Measurements from ENCODE around the gene SP6. TPM values are rescaled to one million over a fixed set of nuclear protein-coding genes. Genes with fewer than 3 reads are reported as not detected.

The SP6 gene
- total RNA-seq, 1 donor from 2014 or later = 4.7 TPM

GRCh38 chr17:47815106-47815918 is 35.7 kb downstream of the SP6 start:
- ATAC-seq (no peak), DNase-seq (no peak)
- Histone ChIP-seq H3K27me3 (ENCODE audit: low read depth) (no peaks in the 10 kb centered on the region), H3K4me1 (peaks cover 11% of the 10 kb centered on the region), H3K9me3 (no peaks in the 10 kb centered on the region), H3K27ac (no peak overlapping the region), H3K4me3 (no peak overlapping the region), H3K36me3 (peaks cover 86% of the 10 kb centered on the region)
- intact Hi-C loops (cut with DNase I) = no loop called here
- TF ChIP-seq CTCF (IDR thresholded peaks at IDR 0.05) = no peak

GRCh38 chr17:47813512-47814031 is 37.4 kb downstream of the SP6 start:
- Histone ChIP-seq H3K36me3 (peaks cover 93% of the 10 kb centered on the region), H3K27ac (no peak overlapping the region)
- no peak for TF ChIP-seq CTCF (IDR thresholded peaks at IDR 0.05)

DNA sequence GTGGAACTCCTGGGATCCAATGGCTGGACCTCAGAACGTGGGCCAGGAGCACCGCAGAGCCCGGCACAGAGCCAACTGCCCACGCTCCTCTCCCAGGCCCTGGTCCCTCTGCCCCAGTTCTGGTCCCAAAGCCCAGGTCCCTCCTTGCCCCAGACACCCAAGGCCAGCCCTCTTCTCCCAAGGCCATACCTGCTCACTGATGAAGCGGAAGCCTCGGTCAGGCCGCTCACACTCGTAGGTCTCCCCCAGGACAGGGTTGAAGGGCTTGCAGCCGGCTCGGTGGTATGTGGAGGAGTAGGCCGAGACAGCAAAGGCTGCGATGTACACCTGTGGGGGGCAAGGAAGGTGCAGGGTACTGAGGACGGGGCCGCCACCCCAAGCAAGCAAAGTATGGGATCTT is 37.9 kb downstream of the SP6 start:
- Histone ChIP-seq H3K27me3 (ENCODE audit: low read depth) (no peaks in the 10 kb centered on the region), H3K4me1 (peaks cover 16% of the 10 kb centered on the region), H3K36me3 (peaks cover 93% of the 10 kb centered on the region), H3K9me3 (no peaks in the 10 kb centered on the region), H3K4me3 (no peak overlapping the region), H3K27ac (no peak overlapping the region)
- no peak for DNase-seq
- ATAC-seq = no peak
- intact Hi-C loops (cut with DNase I) = no loop called here
- no peak for TF ChIP-seq CTCF (IDR thresholded peaks at IDR 0.05)

More at GRCh38 chr17:47813512-47814031, 37.4 kb downstream of the SP6 start:
- Histone ChIP-seq H3K4me3 (no peak overlapping the region), H3K4me1 (peaks cover 16% of the 10 kb centered on the region), H3K27me3 (ENCODE audit: low read depth) (no peaks in the 10 kb centered on the region), H3K9me3 (no peaks in the 10 kb centered on the region)
- ATAC-seq = no peak
- no peak for DNase-seq
- intact Hi-C loops (cut with DNase I) = no loop called here

DNA sequence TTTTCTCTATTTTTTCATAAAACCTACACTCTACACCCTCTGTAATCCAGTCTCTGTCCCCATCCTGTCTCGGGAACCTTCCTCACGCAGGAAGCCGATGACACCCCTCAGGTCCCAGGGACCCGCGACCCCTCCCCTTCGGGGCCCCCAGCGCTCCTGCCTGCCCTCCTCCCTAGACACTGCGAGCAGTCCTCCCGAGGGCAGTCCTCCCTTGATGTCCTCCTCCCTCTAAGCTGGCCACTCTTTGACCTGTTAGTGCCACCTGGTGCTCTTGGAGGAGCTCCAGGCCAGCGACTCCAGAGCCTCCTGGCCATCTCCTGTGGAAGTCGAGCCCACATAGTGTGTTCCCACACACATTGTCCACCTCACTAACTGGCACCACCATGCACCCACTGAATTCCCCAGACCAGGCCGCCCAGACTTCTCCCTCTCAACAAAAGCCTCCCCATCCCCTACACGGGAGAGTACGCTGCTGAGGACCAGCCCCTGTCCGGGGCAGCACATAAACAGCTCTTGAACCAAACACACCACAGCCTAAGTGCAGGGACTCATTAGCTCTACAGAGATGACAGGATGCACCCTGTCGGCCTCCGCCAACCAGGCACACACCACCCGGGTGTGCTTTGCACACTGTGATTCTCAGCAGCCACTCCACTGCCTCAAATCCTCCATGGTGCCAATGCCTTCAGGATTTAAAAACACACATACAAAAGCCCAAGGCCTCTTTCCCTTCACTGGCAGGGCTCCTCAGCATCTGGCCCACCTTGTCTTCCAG is 38.6 kb downstream of the SP6 start:
- Histone ChIP-seq H3K36me3 (peaks cover 93% of the 10 kb centered on the region), H3K4me1 (peaks cover 16% of the 10 kb centered on the region), H3K4me3 (no peak overlapping the region), H3K27ac (no peak overlapping the region), H3K27me3 (ENCODE audit: low read depth) (no peaks in the 10 kb centered on the region), H3K9me3 (no peaks in the 10 kb centered on the region)
- ATAC-seq (no peak), DNase-seq (no peak)
- TF ChIP-seq CTCF (IDR thresholded peaks at IDR 0.05) = no peak
- intact Hi-C loops (cut with DNase I) = no loop called here

- no peak for DNase-seq
- H3K4me3 ChIP-seq = no peak overlapping the region
These were observed 39.3 kb downstream of the SP6 start for GRCh38 chr17:47811709-47812108.

More at GRCh38 chr17:47811709-47812108, 39.3 kb downstream of the SP6 start:
- ATAC-seq = no peak
- H3K27me3 ChIP-seq (ENCODE audit: low read depth) = no peaks in the 10 kb centered on the region
- no peak overlapping the region for H3K27ac ChIP-seq
- no peaks in the 10 kb centered on the region for H3K9me3 ChIP-seq
- H3K4me1 ChIP-seq = peaks cover 16% of the 10 kb centered on the region
- intact Hi-C loops (cut with DNase I) = no loop called here
- peaks cover 93% of the 10 kb centered on the region for H3K36me3 ChIP-seq
- TF ChIP-seq CTCF (IDR thresholded peaks at IDR 0.05) = no peak
